ENCODE measurements around the gene CLPTM1L. TPM values are rescaled to one million over a fixed set of nuclear protein-coding genes. Genes with fewer than 3 reads are reported as not detected.

The CLPTM1L gene
- total and polyA plus RNA-seq, 9 of the 15 experiments (the other 6 are each of a cell fraction or from before 2014, with no cell fraction given) = 3.5 to 217 (median 177) TPM

DNA sequence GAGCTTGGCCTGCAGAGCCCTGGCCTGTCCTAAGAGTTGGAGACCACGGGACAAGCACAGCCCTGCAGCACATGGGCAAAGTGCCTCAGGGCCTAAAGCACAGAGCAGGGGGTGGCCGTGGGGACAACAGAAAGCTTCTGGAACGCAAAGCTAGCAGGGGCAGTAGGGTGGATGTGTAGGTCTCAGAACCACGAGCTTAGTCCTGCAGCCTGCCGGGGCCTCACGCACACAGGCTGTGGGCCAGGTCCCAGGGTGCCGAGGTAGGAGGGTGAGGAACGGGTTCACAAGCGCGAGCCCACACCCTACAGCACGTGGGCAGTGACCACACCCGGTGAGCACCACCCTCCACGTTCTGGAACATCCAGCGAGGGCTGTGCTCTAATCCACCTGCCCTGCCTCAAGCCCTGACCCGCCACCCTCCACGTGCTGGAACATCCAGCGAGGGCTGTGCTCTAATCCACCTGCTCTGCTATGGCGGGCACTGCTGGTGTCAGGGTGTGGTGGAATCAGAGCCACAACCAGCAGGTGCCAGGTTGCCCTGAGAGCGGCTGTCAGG lies 9.3 kb downstream of the CLPTM1L start:
- ATAC-seq (no peak), DNase-seq (ENCODE audit: extremely low read depth in 1 of 4, low spot score in 3 of 4) (no peak), FAIRE-seq (no peak)
- Histone ChIP-seq H3K9ac (ENCODE audit: insufficient read depth in 1 of 2, low read depth in 2 of 2, low read length in 2 of 2) (peak overlapping the region in 1 of 2 experiments; percentile 24; a peak in 1 of 4 replicates), H3K36me3 (ENCODE audit: control insufficient read depth, insufficient read depth, low read length) (peaks cover 94% of the 10 kb centered on the region), H3K4me3 (no peak overlapping the region), H2AFZ (ENCODE audit: low read depth, low read length) (no peak overlapping the region), H3K9me3 (replicated peaks; ENCODE audit: control insufficient read depth, insufficient read depth, low read depth, low read length) (no peaks in the 10 kb centered on the region), H4K20me1 (replicated peaks; ENCODE audit: control insufficient read depth, insufficient read depth, low read length) (peaks cover 27% of the 10 kb centered on the region), H3K9me1 (ENCODE audit: control insufficient read depth, insufficient read depth, low read length) (no peaks in the 10 kb centered on the region), H3K4me2 (ENCODE audit: insufficient read depth, low read length) (no peak overlapping the region), H3K27ac (ENCODE audit: extremely low read depth, low read depth, low read length) (no peak overlapping the region), H3K4me1 (replicated peaks in 1 of 2; ENCODE audit: control insufficient read depth in 2 of 2, insufficient read depth in 2 of 2, low read length in 2 of 2) (peaks cover 0 to 23% of the 10 kb centered on the region in 2 experiments; a peak in 2 of 5 replicates), H3K79me2 (ENCODE audit: control insufficient read depth, insufficient read depth, low read length) (peaks cover 9% of the 10 kb centered on the region; the same call in 1 of the 3 replicates), H3K27me3 (ENCODE audit: control insufficient read depth in 2 of 2, insufficient read depth in 2 of 2, low read length in 2 of 2) (no peaks in the 10 kb centered on the region)
- BruUV-seq (replicated peaks) = no TSS peak
- CTCF ChIA-PET (ENCODE audit: low intra/inter-chr PET ratio) = no interaction called here
- TF ChIP-seq ZNF79 (CRISPR knock-in tag; IDR thresholded peaks at IDR 0.05; ENCODE audit: low read depth) = no peak
- TF ChIP-seq RBFOX2 (IDR thresholded peaks at IDR 0.05; ENCODE audit: low read depth, low read length) = peak; percentile 41; the same call in 1 of the 2 replicates
- no peak for TF ChIP-seq ZNF197 (CRISPR knock-in tag; IDR thresholded peaks at IDR 0.05; ENCODE audit: low read depth)
- 0 out of 2 replicates have a peak, but pooled peaks have one; percentile 55 for TF ChIP-seq POLR2G (IDR thresholded peaks at IDR 0.05; ENCODE audit: low read depth, low read length)
- no peak for TF ChIP-seq ZFP1 (CRISPR knock-in tag; IDR thresholded peaks at IDR 0.05)
- no peak for TF ChIP-seq HMGN3 (IDR thresholded peaks at IDR 0.05; ENCODE audit: borderline replicate concordance, extremely low read depth, insufficient read length, low read depth, low read length)
- peak; percentile 36 for TF ChIP-seq RBM22 (IDR thresholded peaks at IDR 0.05; ENCODE audit: low read depth, low read length, poor library complexity, severe bottlenecking)
- 90% methylated on average over 19 of the region's 19 CpGs for WGBS (ENCODE audit: insufficient coverage, low coverage, missing lambda C conversion rate)
- intact Hi-C loops (cut with micrococcal nuclease) = no loop called here
- POLR2A ChIA-PET = interaction anchor here (3.0 kb wide), 1 partner anchor 8 kb away, joined by 19 read pairs; no protein-coding TSS in a partner anchor
- in situ Hi-C loops (cut with MboI) = no loop called here

Measured in K562 (cell line).